Stomach (tissue), 4 donors: ENCODE measurements around the gene TDRKH.

Experiments
- POLR2A ChIP-seq, 4 donors: fragments of 450-650 bp; IDR thresholded peaks; one replicate each; pipeline ENCODE4 v1.6.1; 2016; ENCODE audit warnings: antibody characterized with exemption in 4 of 4, control low read depth in 2 of 4, mild to moderate bottlenecking in 1 of 4, moderate library complexity in 1 of 4
- POLR2AphosphoS5 ChIP-seq, 3 donors: sonication (generic); formaldehyde crosslinking; IDR thresholded peaks; one replicate each; pipeline ENCODE4 v1.6.1; 2016; ENCODE audit warnings: antibody characterized with exemption in 3 of 3
- TF ChIP-seq, protein P1 (sequence below), 7 experiments: fragments of 450-650 bp in 4 of 7; fragments of 200-600 bp in 3 of 7; sonication (generic) in 3 of 7; IDR thresholded peaks; one replicate each; pipeline ENCODE4 v1.5.1; 2016 to 2019; ENCODE audit warnings: antibody characterized with exemption in 7 of 7, control low read depth in 2 of 7, mild to moderate bottlenecking in 1 of 7

DNA sequence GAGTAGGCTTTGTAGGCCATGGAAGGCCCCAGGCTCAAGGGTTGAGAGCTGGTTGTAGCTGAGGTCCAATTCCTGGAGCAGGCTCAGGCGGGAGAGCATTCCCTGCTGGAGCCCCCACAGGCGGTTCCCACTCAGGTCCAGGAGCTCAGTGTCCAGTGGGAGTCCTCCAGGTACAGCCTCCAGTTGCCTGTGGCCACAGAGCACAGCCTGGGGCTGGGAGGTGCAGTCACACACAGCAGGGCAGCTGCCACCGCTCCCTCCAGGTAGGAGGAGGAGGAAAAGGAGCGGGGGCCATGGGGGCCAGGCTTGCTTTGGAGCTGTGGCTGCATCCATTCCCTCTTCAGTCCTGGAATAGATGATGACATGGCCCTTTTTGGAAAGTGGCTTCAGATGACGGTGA, 12.1 kb upstream of the TDRKH start:
- no peak for TF ChIP-seq POLR2A (IDR thresholded peaks at IDR 0.05)
- TF ChIP-seq POLR2AphosphoS5 (IDR thresholded peaks at IDR 0.05), result no peak
- TF ChIP-seq, protein P1, sequence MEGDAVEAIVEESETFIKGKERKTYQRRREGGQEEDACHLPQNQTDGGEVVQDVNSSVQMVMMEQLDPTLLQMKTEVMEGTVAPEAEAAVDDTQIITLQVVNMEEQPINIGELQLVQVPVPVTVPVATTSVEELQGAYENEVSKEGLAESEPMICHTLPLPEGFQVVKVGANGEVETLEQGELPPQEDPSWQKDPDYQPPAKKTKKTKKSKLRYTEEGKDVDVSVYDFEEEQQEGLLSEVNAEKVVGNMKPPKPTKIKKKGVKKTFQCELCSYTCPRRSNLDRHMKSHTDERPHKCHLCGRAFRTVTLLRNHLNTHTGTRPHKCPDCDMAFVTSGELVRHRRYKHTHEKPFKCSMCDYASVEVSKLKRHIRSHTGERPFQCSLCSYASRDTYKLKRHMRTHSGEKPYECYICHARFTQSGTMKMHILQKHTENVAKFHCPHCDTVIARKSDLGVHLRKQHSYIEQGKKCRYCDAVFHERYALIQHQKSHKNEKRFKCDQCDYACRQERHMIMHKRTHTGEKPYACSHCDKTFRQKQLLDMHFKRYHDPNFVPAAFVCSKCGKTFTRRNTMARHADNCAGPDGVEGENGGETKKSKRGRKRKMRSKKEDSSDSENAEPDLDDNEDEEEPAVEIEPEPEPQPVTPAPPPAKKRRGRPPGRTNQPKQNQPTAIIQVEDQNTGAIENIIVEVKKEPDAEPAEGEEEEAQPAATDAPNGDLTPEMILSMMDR (IDR thresholded peaks at IDR 0.05), result no peak
